SU-DHL-6 (cell line): ENCODE data around the gene KIF16B.
A peak's percentile ranks its signal among the peaks of the same experiment; 100 is the strongest.

Source experiments
- H2AFZ ChIP-seq: fragments of 200-600 bp; sonication (generic); 2 replicates; pipeline ENCODE4 v1.6.1; 2014; ENCODE audit warnings: low read depth, mild to moderate bottlenecking, moderate library complexity, mixed read lengths, antibody characterized with exemption, low read length; ENCODE audit not compliant: severe bottlenecking
- H3F3A ChIP-seq: fragments of 200-600 bp; shearing (Covaris generic); 2 replicates; pipeline ENCODE4 v1.6.0; 2016; ENCODE audit warnings: antibody characterized with exemption, mild to moderate bottlenecking; ENCODE audit not compliant: insufficient read depth
- H3K27ac ChIP-seq: fragments of 200-600 bp; sonication (generic); 2 replicates; pipeline ENCODE4 v1.5.1; 2016; ENCODE audit warnings: low read depth, mild to moderate bottlenecking, low read length, moderate library complexity, mixed read lengths
- H3K27me3 ChIP-seq: fragments of 200-600 bp; sonication (generic), shearing (Covaris generic); 2 replicates; pipeline ENCODE4 v1.6.0; 2014; ENCODE audit warnings: mild to moderate bottlenecking, low read length
- H3K36me3 ChIP-seq: fragments of 200-600 bp; sonication (generic); 2 replicates; pipeline ENCODE4 v1.6.1; 2014; ENCODE audit warnings: mild to moderate bottlenecking, low read length, mixed read lengths
- H3K4me2 ChIP-seq: fragments of 300-600, 200-600 bp; shearing (Covaris generic), sonication (generic); 2 replicates; pipeline ENCODE4 v1.6.0; 2014; ENCODE audit warnings: low read length, low read depth, mild to moderate bottlenecking; ENCODE audit not compliant: poor library complexity, severe bottlenecking
- H3K4me3 ChIP-seq: fragments of 200-600 bp; sonication (generic); 2 replicates; pipeline ENCODE4 v1.5.1; 2014; ENCODE audit warnings: antibody characterized with exemption, low read length, mild to moderate bottlenecking, mixed read lengths; ENCODE audit not compliant: insufficient read depth, poor library complexity, severe bottlenecking
- H3K79me2 ChIP-seq: fragments of 200-600 bp; sonication (generic); 2 replicates; pipeline ENCODE4 v1.6.1; 2014; ENCODE audit warnings: mild to moderate bottlenecking, low read length, moderate library complexity; ENCODE audit not compliant: insufficient read depth
- H3K9ac ChIP-seq: fragments of 200-600 bp; sonication (generic); 2 replicates; pipeline ENCODE4 v1.7.0; 2014; ENCODE audit warnings: mild to moderate bottlenecking, low read length
- H3K9me2 ChIP-seq: fragments of 200-600 bp; sonication (generic); replicated peaks from 2 replicates; pipeline ENCODE4 v1.6.1; 2014; ENCODE audit warnings: low read length; ENCODE audit not compliant: insufficient read depth
- H3K9me3 ChIP-seq: fragments of 200-600 bp; sonication (generic); 2 replicates; pipeline ENCODE4 v1.6.1; 2014; ENCODE audit warnings: low read length, mixed read lengths; ENCODE audit not compliant: insufficient read depth
- H4K20me1 ChIP-seq: fragments of 200-600 bp; sonication (generic); 2 replicates; pipeline ENCODE4 v1.6.1; 2014; ENCODE audit warnings: low read depth, mild to moderate bottlenecking, antibody characterized with exemption, low read length, moderate library complexity, mixed read lengths
- CTCF ChIP-seq: fragments of 200-600 bp; sonication (generic); IDR thresholded peaks from one replicate; pipeline ENCODE4 v1.5.1; 2017; ENCODE audit warnings: antibody characterized with exemption, mild to moderate bottlenecking, low read length, moderate library complexity; ENCODE audit not compliant: insufficient read depth, poor library complexity, severe bottlenecking
- EZH2phosphoT487 ChIP-seq: fragments of 200-600 bp; sonication (generic), shearing (Covaris generic); conservative IDR thresholded peaks from 2 replicates; pipeline ENCODE4 v1.6.1; 2018; ENCODE audit warnings: mild to moderate bottlenecking, antibody characterized with exemption, low read length, moderate library complexity, mixed read lengths

The KIF16B gene

GRCh38 chr20:16434062-16434664 is 139.1 kb downstream of the KIF16B start:
- H3K9me3 ChIP-seq: peaks cover 1% of the 10 kb centered on the region; the same call in 1 of the 2 replicates
- no peak overlapping the region for H2AFZ ChIP-seq
- H3K79me2 ChIP-seq: no peaks in the 10 kb centered on the region
- H3K4me3 ChIP-seq: no peak overlapping the region
- no peaks in the 10 kb centered on the region for H3K27me3 ChIP-seq
- no peaks in the 10 kb centered on the region; the same call in 1 of the 2 replicates for H3F3A ChIP-seq
- H3K4me2 ChIP-seq: peak overlapping the region; percentile 12
- H3K27ac ChIP-seq: no peak overlapping the region
- no peaks in the 10 kb centered on the region for H4K20me1 ChIP-seq
- H3K9me2 ChIP-seq: no peaks in the 10 kb centered on the region
- H3K9ac ChIP-seq: no peak overlapping the region
- TF ChIP-seq EZH2phosphoT487 (no peak), CTCF (peak; percentile 76)
- no peaks in the 10 kb centered on the region for H3K36me3 ChIP-seq

GRCh38 chr20:16433293-16433580 is 140.0 kb downstream of the KIF16B start:
- Histone ChIP-seq H3K27ac (no peak overlapping the region), H3K4me3 (no peak overlapping the region), H3F3A (no peaks in the 10 kb centered on the region; the same call in 1 of the 2 replicates), H3K9me3 (no peaks in the 10 kb centered on the region), H3K4me2 (no peak overlapping the region), H3K79me2 (no peaks in the 10 kb centered on the region), H3K36me3 (no peaks in the 10 kb centered on the region), H3K27me3 (no peaks in the 10 kb centered on the region), H4K20me1 (no peaks in the 10 kb centered on the region), H3K9me2 (no peaks in the 10 kb centered on the region), H2AFZ (no peak overlapping the region), H3K9ac (no peak overlapping the region)
- TF ChIP-seq EZH2phosphoT487 (no peak), CTCF (no peak)

GRCh38 chr20:16432466-16433292 is 140.6 kb downstream of the KIF16B start:
- Histone ChIP-seq H2AFZ (no peak overlapping the region), H4K20me1 (no peaks in the 10 kb centered on the region), H3F3A (no peaks in the 10 kb centered on the region; the same call in 1 of the 2 replicates), H3K27ac (no peak overlapping the region), H3K4me3 (no peak overlapping the region), H3K9me2 (no peaks in the 10 kb centered on the region), H3K27me3 (no peaks in the 10 kb centered on the region), H3K9me3 (no peaks in the 10 kb centered on the region), H3K9ac (no peak overlapping the region), H3K79me2 (no peaks in the 10 kb centered on the region), H3K4me2 (no peak overlapping the region), H3K36me3 (no peaks in the 10 kb centered on the region)
- TF ChIP-seq CTCF (no peak), EZH2phosphoT487 (no peak)
